Adipocyte (in vitro differentiated cells): ENCODE results near the gene DIAPH1.

ENCODE experiments used
- DNase-seq: peaks from one replicate; pipeline ENCODE4 v3.0.0-alpha.2; 2015; ENCODE audit warnings: low read depth
- H3K27me3 ChIP-seq: replicated peaks from 2 replicates; pipeline ENCODE4 v1.7.0; 2013; ENCODE audit warnings: mild to moderate bottlenecking, low read length, moderate library complexity; ENCODE audit not compliant: control insufficient read depth, insufficient read depth
- H3K36me3 ChIP-seq: 2 replicates; pipeline ENCODE4 v1.7.0; 2013; ENCODE audit warnings: low read length, mild to moderate bottlenecking, moderate library complexity; ENCODE audit not compliant: control insufficient read depth, insufficient read depth, severe bottlenecking
- H3K4me1 ChIP-seq: 2 replicates; pipeline ENCODE4 v1.7.0; 2013; ENCODE audit warnings: mild to moderate bottlenecking, low read length, moderate library complexity; ENCODE audit not compliant: control insufficient read depth, insufficient read depth
- H3K4me3 ChIP-seq: 2 replicates; pipeline ENCODE4 v1.7.0; 2013; ENCODE audit warnings: mild to moderate bottlenecking, low read length, moderate library complexity
- H3K9ac ChIP-seq: 2 replicates; pipeline ENCODE4 v1.7.0; 2013; ENCODE audit warnings: mild to moderate bottlenecking, low read length, moderate library complexity
- H3K9me3 ChIP-seq: 2 replicates; pipeline ENCODE4 v1.7.0; 2013; ENCODE audit warnings: mild to moderate bottlenecking, low read length, moderate library complexity; ENCODE audit not compliant: control insufficient read depth

The DIAPH1 gene

DNA sequence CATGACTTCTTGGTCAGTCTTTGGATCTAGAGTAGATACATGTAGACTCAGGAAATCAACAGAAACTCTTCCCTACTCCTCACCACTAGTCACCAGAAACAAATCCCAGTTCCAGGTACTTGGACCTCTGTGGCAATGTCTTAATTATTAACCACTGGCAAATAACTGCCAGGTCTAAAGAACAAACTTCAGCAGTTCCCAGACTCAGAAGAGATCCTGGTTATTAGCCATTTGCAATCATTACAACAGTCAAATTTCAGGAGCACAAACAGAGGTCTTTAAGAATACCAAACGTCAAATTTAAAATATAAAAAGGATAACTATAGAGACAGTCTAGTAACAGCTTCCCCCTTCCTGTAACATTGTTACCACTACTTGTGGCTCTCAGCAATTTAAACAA is 10.2 kb downstream of the DIAPH1 start:
- H3K4me1 ChIP-seq: peaks cover 24% of the 10 kb centered on the region
- no peak for DNase-seq

DNA sequence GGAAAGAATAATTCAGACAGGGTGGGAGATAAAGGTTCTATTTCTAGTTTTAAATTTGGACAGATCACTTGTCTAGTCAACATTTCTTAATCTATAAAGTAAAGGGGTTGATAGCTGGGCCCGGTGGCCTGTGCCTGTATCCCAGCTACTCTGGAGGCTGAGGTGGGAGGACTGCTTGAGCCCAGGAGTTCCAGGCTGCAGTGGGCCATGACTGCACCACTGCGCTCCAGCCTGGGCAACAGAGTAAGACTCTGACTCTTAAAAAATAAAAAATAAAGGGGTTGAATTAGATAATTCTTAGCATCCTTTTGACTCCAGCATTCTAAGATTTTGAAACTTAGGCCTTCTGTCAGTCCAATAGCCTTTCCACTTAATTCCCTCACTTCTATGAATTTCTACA is 10.8 kb downstream of the DIAPH1 start:
- Histone ChIP-seq H3K9ac (no peak overlapping the region), H3K9me3 (no peaks in the 10 kb centered on the region), H3K36me3 (no peaks in the 10 kb centered on the region), H3K27me3 (no peaks in the 10 kb centered on the region), H3K4me1 (peaks cover 24% of the 10 kb centered on the region), H3K4me3 (no peak overlapping the region)
- DNase-seq: no peak

More for the DNA sequence above, 10.2 kb downstream of the DIAPH1 start:
- no peak overlapping the region for H3K4me3 ChIP-seq
- H3K27me3 ChIP-seq: no peaks in the 10 kb centered on the region
- H3K9ac ChIP-seq: no peak overlapping the region
- H3K36me3 ChIP-seq: no peaks in the 10 kb centered on the region
- H3K9me3 ChIP-seq: no peaks in the 10 kb centered on the region

DNA sequence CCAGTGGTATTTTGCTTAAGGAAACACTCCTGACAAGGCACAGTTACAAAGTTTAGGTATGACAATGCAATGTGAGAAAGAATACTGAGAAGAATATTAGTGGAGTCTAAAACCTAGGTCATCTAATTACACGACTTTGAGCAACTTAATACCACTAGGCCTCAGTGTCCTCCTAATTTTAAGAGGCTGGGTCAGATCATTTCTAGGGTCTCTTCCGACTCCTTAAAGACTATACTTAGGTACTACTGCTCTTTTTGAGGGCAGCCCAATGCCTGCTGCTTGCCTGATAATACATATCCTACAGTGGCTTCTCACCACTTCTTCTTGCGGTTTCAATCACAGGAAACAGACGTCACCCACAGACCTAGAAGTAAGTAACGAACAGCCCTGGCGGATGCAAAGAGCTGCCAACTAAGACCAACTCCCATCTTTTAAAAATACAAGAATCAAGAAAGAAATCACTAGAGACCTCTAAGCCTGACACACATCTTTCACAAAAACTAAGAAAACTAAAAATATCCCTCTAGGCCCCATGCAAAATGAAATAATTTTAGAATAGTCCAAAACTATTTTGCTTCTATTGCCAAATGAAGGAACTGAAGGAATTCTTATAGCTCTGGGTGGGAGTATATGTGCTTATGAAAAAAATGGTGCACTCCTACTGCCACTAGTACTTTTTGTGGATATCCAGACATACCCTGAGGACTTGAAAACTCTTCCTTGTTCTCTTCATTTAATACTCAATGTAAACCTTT is 13.1 kb downstream of the DIAPH1 start:
- DNase-seq: no peak
- H3K9me3 ChIP-seq: no peaks in the 10 kb centered on the region
- H3K36me3 ChIP-seq: no peaks in the 10 kb centered on the region
- no peaks in the 10 kb centered on the region for H3K27me3 ChIP-seq
- H3K4me1 ChIP-seq: peaks cover 24% of the 10 kb centered on the region
- peak overlapping the region; percentile 52 for H3K9ac ChIP-seq
- H3K4me3 ChIP-seq: peak overlapping the region; percentile 0

DNA sequence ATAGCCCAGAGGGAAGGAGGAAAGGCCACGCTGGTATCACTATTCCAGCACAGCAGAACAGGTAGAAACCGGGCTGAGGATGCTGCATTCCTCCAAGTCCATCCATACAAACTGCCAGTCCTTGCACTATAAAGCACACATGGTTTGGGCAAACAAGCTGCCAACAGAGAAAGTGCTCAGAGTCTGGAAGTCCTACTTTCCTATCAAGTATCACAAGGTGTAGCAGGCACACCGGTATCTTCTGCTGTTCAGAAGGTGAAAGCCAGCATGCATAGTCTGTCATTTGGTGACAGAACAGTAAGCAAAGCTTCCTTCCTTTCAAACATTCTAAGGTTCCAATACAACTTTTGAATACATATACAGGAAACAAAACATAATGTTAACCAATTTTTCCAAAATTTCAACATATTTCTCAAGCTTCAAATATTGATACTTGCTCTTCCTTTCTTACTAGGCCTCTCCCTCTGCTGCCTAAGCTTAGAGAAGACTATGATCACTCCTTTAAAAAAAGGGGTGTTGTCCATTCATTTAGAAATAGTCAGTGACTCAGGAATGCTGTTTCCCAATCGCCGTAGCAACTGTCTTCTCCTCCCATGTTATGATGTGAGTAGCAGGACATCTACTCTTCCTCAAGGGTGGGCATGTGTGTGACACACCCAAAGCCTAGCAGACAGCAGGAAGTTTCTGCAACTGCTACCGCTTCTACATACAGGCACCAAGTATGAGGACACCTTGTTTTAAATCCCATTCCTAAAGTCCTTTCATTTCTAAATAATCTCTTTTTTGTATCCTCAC is 14.7 kb downstream of the DIAPH1 start:
- Histone ChIP-seq H3K4me3 (peak overlapping the region; percentile 66), H3K36me3 (no peaks in the 10 kb centered on the region), H3K9ac (peak overlapping the region; percentile 49), H3K27me3 (no peaks in the 10 kb centered on the region), H3K4me1 (peaks cover 24% of the 10 kb centered on the region), H3K9me3 (no peaks in the 10 kb centered on the region)
- peak; percentile 94 for DNase-seq

DNA sequence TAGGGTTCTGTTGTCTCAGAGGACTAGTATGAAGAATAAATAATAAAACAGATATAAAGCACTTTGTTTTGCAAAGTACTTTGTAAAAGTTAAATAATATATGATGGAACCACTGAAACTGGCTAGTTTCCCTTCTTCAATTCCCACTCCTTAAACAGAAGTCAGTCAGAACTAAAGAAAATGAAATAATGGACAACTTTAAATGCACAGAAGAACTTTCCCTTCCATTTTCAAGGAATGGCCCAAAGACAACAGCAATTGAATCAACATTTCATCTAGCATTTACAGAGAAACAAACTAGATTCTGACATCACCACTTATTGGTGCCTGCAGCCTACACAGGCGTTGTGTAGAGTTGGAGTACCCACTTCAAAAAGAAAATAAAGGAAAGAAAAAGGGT is 16.2 kb downstream of the DIAPH1 start:
- Histone ChIP-seq H3K9ac (no peak overlapping the region), H3K36me3 (no peaks in the 10 kb centered on the region), H3K4me3 (no peak overlapping the region), H3K27me3 (no peaks in the 10 kb centered on the region), H3K4me1 (peaks cover 33% of the 10 kb centered on the region), H3K9me3 (no peaks in the 10 kb centered on the region)
- DNase-seq: no peak

DNA sequence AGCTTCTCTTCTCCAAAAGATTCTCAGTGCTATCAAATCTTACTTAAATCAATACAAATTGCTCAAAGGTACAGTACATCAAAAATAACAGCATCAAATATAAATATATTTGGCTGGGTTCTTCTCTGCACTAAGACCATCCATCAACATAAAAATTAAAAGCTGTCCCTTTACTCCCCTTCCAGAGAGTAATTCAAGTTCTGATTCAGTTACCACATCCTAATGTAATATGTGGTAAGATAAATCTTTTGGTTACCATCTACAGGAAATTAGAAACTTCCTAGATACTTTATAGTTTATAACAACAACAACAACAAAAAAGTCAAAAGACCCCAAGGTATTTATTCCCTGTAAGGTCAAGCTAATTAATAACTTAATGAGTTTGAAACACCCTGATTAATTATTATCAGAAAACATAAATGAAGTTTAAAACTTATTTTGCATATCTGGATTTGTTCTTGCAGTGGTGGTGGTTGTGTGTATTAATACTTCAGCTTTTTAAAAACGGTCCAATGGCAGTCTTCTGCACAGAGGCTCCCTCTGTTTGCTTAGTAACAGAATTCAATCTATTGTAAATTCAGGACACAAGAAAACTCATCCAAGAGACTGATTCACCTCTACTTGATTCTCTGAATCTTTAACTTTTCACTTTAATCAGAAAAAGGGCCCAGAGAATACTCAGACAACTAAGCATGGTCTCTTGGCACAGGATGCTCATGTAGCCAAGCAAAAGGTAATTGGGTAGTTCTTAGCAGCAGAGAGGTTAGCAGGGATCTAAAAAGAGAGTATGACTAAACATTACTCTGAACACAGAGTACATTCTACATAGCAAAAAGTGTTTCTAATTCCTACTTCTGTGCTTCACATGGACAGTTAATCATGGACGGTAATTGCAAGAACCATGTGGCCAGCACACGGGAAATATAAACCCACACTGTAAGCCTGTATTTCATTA is 20.1 kb downstream of the DIAPH1 start:
- Histone ChIP-seq H3K36me3 (no peaks in the 10 kb centered on the region), H3K27me3 (no peaks in the 10 kb centered on the region), H3K9me3 (no peaks in the 10 kb centered on the region), H3K9ac (no peak overlapping the region), H3K4me1 (peaks cover 10% of the 10 kb centered on the region), H3K4me3 (no peak overlapping the region)
- DNase-seq: peak; percentile 30

DNA sequence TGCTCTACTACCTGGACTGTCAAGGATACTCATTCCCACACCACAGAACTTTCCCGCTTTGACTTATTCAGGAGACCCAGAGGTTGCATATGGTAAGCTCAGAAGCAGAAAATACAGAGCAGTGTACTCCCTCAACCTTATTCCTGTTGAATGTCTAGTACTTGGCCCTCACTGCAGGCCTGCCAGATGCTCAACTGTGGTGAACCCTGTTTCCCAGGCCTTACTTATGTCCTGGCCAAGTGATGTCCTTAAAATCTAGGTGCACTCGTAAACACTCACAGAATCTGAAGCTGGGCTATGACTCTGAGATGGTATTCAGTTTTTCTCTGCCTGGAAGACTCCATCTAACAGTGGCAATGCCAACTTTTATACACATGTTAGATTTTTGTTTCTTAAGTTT is 21.0 kb downstream of the DIAPH1 start:
- H3K9ac ChIP-seq: no peak overlapping the region
- H3K9me3 ChIP-seq: no peaks in the 10 kb centered on the region
- H3K36me3 ChIP-seq: no peaks in the 10 kb centered on the region

DNA sequence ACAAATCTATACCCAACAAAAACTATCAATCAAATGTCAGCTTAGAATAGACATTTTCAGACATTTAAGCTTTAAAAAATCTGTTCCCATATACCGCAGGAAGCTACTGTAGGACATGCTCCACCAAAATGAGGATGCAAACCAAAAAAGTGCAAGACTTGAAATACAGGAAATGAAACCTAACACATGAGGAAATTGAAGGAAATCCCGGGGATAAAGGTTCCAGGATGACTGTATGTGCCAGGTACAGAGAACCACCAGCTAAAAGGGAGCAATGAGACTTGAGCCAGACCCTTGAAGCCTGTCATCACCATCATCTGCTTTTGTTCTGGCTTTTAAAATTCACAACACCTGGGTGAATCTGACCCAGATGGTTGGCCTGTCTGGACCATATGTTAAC is 21.4 kb downstream of the DIAPH1 start:
- Histone ChIP-seq H3K36me3 (no peaks in the 10 kb centered on the region), H3K9me3 (no peaks in the 10 kb centered on the region)

More for the DNA sequence above, 21.0 kb downstream of the DIAPH1 start:
- H3K27me3 ChIP-seq: no peaks in the 10 kb centered on the region
- DNase-seq: no peak
- H3K4me1 ChIP-seq: peaks cover 9% of the 10 kb centered on the region
- no peak overlapping the region for H3K4me3 ChIP-seq

DNA sequence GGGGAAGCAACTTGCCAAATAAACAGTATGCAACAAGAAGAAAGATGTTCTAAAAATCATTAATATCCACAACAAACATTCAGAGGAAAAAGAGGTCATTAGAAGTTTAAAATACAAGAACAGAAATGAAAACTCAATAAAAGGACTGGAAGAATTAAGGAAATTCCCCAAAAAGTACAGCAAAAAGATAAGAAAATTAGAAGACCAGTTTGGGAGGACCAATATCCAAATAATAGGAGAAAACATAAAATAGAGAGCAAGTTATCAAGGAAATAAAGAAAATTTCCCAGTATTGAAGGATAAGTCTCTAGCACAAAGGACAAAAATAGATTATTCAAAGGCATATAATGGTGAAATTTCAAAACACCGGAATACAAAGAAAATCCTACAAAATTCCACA is 21.9 kb downstream of the DIAPH1 start:
- Histone ChIP-seq H3K9me3 (no peaks in the 10 kb centered on the region), H3K27me3 (no peaks in the 10 kb centered on the region), H3K9ac (no peak overlapping the region), H3K4me1 (peaks cover 9% of the 10 kb centered on the region), H3K36me3 (no peaks in the 10 kb centered on the region), H3K4me3 (no peak overlapping the region)
- no peak for DNase-seq

More for the DNA sequence above, 21.4 kb downstream of the DIAPH1 start:
- Histone ChIP-seq H3K9ac (no peak overlapping the region), H3K4me1 (peaks cover 9% of the 10 kb centered on the region), H3K27me3 (no peaks in the 10 kb centered on the region), H3K4me3 (no peak overlapping the region)
- DNase-seq: no peak

DNA sequence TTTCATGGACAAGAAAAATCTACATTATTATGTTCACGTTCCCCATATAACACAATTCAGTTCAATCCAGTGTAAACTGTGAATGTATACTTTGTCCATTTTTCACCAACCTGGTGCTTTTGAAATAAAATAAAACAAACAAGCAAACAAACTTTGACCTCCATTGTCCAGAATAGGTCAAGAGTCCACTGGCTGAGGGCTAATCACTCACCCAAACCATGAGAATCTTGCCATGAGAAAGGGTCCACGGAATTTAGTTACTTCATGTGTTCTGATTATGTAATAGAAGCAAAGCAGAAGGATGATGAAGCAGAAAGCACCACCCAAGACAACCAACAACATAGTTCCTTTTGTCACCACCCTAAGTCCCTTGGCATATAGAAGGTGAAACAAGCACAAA is 28.7 kb downstream of the DIAPH1 start:
- DNase-seq: no peak
- Histone ChIP-seq H3K9ac (no peak overlapping the region), H3K9me3 (no peaks in the 10 kb centered on the region), H3K4me1 (peaks cover 6% of the 10 kb centered on the region), H3K36me3 (peaks cover 11% of the 10 kb centered on the region), H3K27me3 (no peaks in the 10 kb centered on the region), H3K4me3 (no peak overlapping the region)

DNA sequence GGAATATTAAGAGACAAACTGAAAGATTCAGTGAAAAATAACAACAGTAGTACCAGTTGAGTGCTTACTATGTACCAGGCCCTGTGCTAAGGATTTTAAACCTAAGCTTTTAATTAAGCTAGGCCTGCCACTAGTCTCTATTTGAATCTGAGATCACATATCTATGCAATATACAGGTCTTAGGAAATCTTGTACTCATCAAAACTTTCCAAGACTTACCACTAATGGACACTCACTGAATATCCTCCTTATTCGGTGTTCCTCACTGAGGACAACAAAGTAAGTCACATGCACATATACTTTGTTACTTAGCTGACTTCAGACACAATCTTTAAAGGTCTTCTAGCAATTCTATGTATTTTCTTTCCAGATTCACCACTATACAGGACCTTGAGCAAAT is 32.6 kb downstream of the DIAPH1 start:
- DNase-seq: no peak
- H3K36me3 ChIP-seq: peaks cover 42% of the 10 kb centered on the region
- H3K9ac ChIP-seq: no peak overlapping the region
- no peak overlapping the region for H3K4me3 ChIP-seq
- H3K27me3 ChIP-seq: no peaks in the 10 kb centered on the region
- H3K4me1 ChIP-seq: peaks cover 6% of the 10 kb centered on the region
- H3K9me3 ChIP-seq: no peaks in the 10 kb centered on the region
